HG02571 (cell line): ENCODE measurements around the gene PARP12.

ENCODE experiments used
- ATAC-seq: cut with Tn5 transposase; IDR thresholded peaks from one replicate; pipeline ENCODE4 v1.9.1; 2021; ENCODE audit warnings: mild to moderate bottlenecking, moderate library complexity; ENCODE audit not compliant: unreplicated experiment

PARP12 gene

GRCh38 chr7:139993592-139993991 lies 69.2 kb downstream of the PARP12 start:
- ATAC-seq = no peak

GRCh38 chr7:139993169-139993568 lies 69.6 kb downstream of the PARP12 start:
- no peak for ATAC-seq

DNA sequence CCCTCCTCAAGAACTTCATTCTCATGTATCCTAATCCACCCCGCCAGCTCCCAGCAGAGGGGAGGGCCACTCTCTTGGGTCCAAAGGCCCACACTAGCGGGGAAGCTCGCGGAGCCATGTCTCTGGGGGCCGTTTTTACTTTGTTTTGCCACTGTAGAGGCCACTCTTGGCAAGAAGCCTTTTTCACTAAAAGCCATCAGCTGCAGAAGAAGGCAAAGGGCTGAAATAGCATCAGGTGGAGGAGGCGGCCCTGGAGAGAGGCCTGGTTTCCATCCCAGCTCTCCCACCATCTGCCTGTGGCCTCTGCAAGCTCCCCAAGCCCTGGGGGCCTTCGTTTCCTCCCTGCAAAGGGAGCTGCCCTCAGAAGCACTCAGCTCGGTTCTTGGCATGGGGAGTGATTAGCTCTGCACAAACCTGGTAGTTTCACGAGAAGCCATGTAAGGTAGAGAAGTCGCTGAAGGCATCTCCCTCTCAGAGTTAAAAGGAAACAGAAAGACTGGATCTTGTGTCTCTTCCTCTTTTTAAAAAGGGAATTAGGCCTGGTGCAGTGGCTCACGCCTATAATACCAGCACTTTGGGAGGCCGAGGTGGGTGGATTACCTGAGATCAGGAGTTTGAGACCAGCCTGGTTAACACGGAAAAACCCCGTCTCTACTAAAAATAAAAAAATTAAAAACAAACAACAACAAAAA lies 70.3 kb downstream of the PARP12 start:
- ATAC-seq = no peak

GRCh38 chr7:139991911-139992310 lies 70.8 kb downstream of the PARP12 start:
- ATAC-seq = no peak

DNA sequence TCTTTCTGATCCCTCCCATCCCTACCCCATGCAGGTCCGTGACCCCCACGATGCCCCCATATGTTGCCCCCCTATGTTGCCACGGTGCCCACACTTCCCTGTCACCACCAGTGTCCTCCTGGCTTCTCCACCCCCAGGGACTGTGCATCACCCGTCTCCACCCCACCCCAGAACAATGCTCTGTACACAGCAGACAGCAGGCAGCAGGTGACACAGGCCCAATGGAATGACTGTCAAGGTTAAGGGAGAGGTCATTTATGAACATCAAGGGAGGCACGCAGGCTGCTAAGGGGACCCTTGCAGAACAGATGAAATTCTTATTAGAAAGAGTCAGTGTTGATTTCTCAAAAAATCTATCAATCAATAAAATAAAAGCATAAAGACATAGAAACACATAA lies 71.5 kb downstream of the PARP12 start:
- no peak for ATAC-seq

- ATAC-seq = no peak
Observed at GRCh38 chr7:139990571-139991268, 72.0 kb downstream of the PARP12 start.

DNA sequence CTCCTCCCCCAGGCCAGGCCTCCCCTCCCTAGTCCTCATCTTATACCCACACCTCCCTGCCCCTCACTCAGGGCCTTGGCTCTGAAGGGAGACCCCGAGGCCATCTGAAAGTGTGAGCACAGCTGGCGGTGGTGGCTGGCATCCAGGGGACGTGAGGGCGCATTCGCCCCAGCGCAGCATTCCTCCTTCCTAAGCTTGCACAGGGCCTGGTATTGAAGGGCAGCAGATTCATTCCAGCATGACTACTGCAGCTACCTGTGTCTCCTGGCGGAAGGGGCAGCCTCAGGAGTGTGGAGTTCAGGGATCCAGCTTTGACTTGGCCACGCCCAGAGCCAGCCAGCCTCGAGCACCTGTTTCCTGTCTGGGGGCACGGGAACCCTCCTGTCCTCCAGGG lies 72.6 kb downstream of the PARP12 start:
- ATAC-seq = no peak

GRCh38 chr7:139989366-139990141 lies 73.2 kb downstream of the PARP12 start:
- no peak for ATAC-seq

DNA sequence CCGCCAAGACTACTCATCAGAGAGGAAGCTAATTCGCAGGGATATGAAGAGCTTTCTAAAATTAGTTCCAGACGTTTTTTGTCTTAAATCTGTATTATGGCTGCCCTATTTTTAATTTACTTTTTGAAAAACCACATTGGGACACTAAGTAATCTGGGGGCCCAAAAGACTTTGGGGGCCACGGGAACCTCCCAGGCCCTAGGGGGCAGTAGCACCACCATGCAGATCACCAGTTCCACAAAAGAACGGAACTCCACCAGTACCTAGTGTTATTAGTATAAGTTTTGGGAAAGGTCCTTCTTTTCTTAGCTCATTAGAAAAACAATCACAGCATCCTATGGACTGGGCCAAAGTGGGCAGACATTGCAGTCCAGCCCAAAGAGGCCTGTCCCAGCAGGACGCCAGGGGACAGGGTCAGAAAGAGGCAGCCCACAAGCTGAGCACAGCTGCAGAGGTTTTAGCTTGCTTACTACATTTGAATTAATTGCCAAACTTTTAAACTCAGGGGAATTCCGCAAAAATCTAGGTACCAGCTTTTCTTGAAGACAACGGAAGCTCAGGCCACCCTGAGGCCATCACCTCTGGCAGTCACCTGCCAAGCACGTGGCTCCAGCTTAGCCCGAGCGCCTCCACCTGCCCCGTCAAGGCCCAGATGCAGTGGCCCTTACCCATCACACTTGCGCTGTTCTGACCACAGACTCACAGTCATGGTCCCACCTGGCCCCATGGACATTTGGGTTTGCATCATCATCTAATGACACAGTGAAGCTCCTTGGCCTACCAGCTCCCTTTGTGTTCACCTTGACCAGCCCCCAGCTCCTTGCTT lies 74.8 kb downstream of the PARP12 start:
- ATAC-seq = no peak

GRCh38 chr7:139985811-139986210 lies 76.9 kb downstream of the PARP12 start:
- ATAC-seq = no peak

GRCh38 chr7:139984642-139985539 lies 77.9 kb downstream of the PARP12 start:
- ATAC-seq = no peak

DNA sequence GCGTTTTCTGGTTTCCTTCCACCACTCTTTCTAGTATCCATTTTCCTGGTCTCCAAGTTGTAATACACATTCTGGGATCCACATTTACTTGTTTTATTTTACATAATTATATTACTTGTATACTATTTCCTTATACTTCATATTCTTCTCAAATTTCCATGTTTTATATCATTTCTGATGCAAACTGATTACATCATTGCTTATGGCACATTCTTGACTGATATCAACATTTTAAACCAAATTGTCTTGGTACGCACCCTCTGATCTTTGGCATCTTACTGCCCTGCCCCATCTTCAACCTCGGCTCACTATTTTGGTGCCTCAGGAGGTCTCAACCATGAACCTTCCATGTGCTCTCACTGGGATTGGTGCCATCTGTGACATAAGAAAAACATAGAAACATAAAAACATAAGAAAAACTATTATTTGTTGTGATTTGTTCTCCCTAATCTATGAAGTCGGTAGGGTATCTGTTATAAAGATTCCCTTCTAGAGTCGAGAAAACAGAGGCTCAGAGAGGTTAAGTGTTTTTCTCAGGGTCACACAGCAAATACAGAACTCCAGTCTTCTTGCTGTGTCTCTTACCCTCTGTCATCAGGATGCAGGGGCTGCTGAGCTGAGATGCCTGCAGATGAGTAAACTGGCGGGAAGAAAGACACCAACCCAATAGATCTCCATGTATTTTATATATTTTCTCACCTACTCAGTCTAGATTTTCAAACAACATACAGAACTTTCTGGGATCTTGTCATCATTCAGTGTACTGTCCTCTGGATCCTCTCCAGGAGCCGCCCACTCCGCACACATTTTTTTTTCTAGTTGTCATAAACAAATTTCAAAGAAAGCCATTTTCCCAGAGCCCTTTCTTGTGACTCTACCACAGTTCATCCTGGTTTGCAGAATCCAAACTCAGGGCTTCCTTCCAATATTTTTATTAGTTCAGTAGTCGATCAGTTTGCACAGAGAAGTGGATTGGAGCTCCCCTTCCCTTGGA lies 79.5 kb downstream of the PARP12 start:
- no peak for ATAC-seq

- no peak for ATAC-seq
Observed at GRCh38 chr7:139981511-139981895, 81.2 kb downstream of the PARP12 start.

- no peak for ATAC-seq
Observed at GRCh38 chr7:139976838-139977656, 85.7 kb downstream of the PARP12 start.

GRCh38 chr7:139976055-139976837 lies 86.5 kb downstream of the PARP12 start:
- ATAC-seq = no peak

DNA sequence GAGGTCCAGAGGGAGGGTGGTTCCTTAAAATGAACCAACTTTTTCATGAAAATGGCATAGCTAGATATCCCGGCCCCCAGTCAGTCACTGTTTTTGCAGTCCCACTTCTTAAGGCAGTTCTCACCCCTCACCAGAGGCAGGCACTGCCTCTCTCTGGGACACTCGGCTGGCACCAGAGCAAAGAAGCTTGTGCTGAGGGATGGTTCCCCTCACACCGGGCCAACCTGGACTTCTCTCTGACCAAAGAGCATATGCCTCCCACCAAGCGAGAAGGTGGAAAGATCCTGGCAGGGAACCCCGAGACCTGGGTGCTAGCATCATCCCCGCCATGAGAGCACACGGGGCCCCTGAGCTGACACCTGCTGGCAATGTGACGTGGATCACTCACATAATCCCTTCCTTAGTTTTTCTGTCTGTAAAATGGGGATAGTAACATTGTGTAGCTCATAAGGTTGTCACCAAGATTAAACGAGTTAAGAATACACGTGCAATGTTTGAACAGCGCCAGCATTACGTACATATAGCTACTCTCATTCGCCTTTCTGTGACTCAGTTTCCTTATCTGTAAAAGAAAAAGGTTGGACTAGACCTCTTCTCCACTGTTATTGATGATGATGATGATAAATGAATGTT lies 88.5 kb downstream of the PARP12 start:
- ATAC-seq = no peak
